K562 (cell line): ENCODE data around the gene RABGAP1L. TPM values are rescaled to one million over a fixed set of nuclear protein-coding genes. Genes with fewer than 3 reads are reported as not detected.

Experiments
- ATAC-seq: fragments of 200-7000 bp; cut with Tn5 transposase; 3 replicates; pipeline ENCODE4 v1.9.1; 2020; ENCODE audit warnings: moderate library complexity
- BruUV-seq: library from RNA; stranded (reverse); fragments of 400-500 nt; replicated peaks from 2 replicates; lab custom pipeline; 2021; lab: Mats Ljungman, UMichigan
- CTCF ChIA-PET: fragments of 300-600 bp; formaldehyde crosslinking; extraction: SDS; loops from one replicate; lab custom pipeline; 2021; ENCODE audit warnings: low intra/inter-chr PET ratio; lab: Yijun Ruan, JAX
- POLR2A ChIA-PET: fragments of 300-600, 350-650 bp; sonication (Branson Sonifier 250); formaldehyde crosslinking; extraction: SDS; loops from one replicate; lab custom pipeline; 2021; ENCODE audit warnings: antibody characterized with exemption, inconsistent platforms; lab: Yijun Ruan, JAX
- DNase-seq, 4 experiments: peaks; one replicate each; pipeline versions ENCODE4 v3.0.0 to v3.0.0-alpha.2; 2011 to 2018; ENCODE audit warnings: low spot score in 3 of 4, mixed read lengths in 3 of 4; ENCODE audit errors: extremely low read depth in 1 of 4
- FAIRE-seq: peaks from 2 replicates; lab custom pipeline; 2011; peaks lifted over from hg19 to GRCh38; lab: Jason Lieb, UNC
- H2AFZ ChIP-seq: 2 replicates; pipeline ENCODE4 v1.6.0; 2011; ENCODE audit warnings: low read depth, low read length, control low read depth, inconsistent platforms
- H3K27ac ChIP-seq: fragments of 200-600 bp; 3 replicates; pipeline ENCODE4 v1.8.0; 2011; ENCODE audit warnings: low read depth, mild to moderate bottlenecking, control low read depth, inconsistent platforms, low read length, moderate library complexity, mixed read lengths; ENCODE audit errors: extremely low read depth
- H3K27me3 ChIP-seq, 2 experiments: fragments of 300-600 bp in 1 of 2; 2 replicates in 1 of 2; 3 replicates in 1 of 2; pipeline versions ENCODE4 v1.6.0 to v1.8.0; 2011; ENCODE audit warnings: inconsistent platforms in 2 of 2, low read length in 2 of 2, mild to moderate bottlenecking in 1 of 2, mixed read lengths in 1 of 2, moderate library complexity in 1 of 2; ENCODE audit not compliant: control insufficient read depth in 2 of 2, insufficient read depth in 2 of 2
- H3K36me3 ChIP-seq: fragments of 300-600 bp; 3 replicates; pipeline ENCODE4 v1.8.0; 2011; ENCODE audit warnings: mild to moderate bottlenecking, low read length, inconsistent platforms; ENCODE audit not compliant: control insufficient read depth, insufficient read depth
- H3K4me1 ChIP-seq, 2 experiments: fragments of 200-600 bp in 1 of 2; replicated peaks in 1 of 2; 2 replicates in 1 of 2; 3 replicates in 1 of 2; pipeline versions ENCODE4 v1.5.1 to v1.8.0; 2011; ENCODE audit warnings: inconsistent platforms in 2 of 2, low read length in 2 of 2, mild to moderate bottlenecking in 1 of 2, mixed read lengths in 1 of 2, moderate library complexity in 1 of 2; ENCODE audit not compliant: control insufficient read depth in 2 of 2, insufficient read depth in 2 of 2
- H3K4me2 ChIP-seq: 2 replicates; pipeline ENCODE4 v1.6.1; 2011; ENCODE audit warnings: low read length, control low read depth, inconsistent platforms, mixed read lengths; ENCODE audit not compliant: insufficient read depth
- H3K4me3 ChIP-seq: fragments of 200-600 bp; sonication (generic), shearing (Covaris generic); 2 replicates; pipeline ENCODE4 v1.5.1; 2016; ENCODE audit warnings: control low read depth, inconsistent platforms
- H3K79me2 ChIP-seq: fragments of 200-600 bp; 3 replicates; pipeline ENCODE4 v1.8.0; 2011; ENCODE audit warnings: low read length, inconsistent platforms; ENCODE audit not compliant: control insufficient read depth, insufficient read depth
- H3K9ac ChIP-seq, 2 experiments: 2 replicates each; pipeline versions ENCODE4 v1.6.0 to v1.6.1; 2011; ENCODE audit warnings: low read depth in 2 of 2, low read length in 2 of 2, control low read depth in 1 of 2, inconsistent platforms in 1 of 2, mild to moderate bottlenecking in 1 of 2, mixed read lengths in 1 of 2; ENCODE audit not compliant: insufficient read depth in 1 of 2
- H3K9me1 ChIP-seq: one replicate; pipeline ENCODE4 v1.6.0; 2011; ENCODE audit warnings: inconsistent platforms, mild to moderate bottlenecking, low read length, moderate library complexity; ENCODE audit not compliant: control insufficient read depth, insufficient read depth
- H3K9me3 ChIP-seq: replicated peaks from 2 replicates; pipeline ENCODE4 v1.5.1; 2011; ENCODE audit warnings: low read depth, low read length, inconsistent platforms; ENCODE audit not compliant: control insufficient read depth, insufficient read depth
- H4K20me1 ChIP-seq: replicated peaks from 2 replicates; pipeline ENCODE4 v1.6.1; 2011; ENCODE audit warnings: low read length, inconsistent platforms, mixed read lengths; ENCODE audit not compliant: control insufficient read depth, insufficient read depth
- NR2C2 ChIP-seq, 2 experiments: fragments of 200-800 bp in 1 of 2; sonication (Bioruptor generic) in 1 of 2; sonication (generic) in 1 of 2; formaldehyde crosslinking in 1 of 2; IDR thresholded peaks; 2 replicates each; pipeline versions ENCODE4 v1.6.1 to v1.8.0; 2016 to 2022; ENCODE audit warnings: mild to moderate bottlenecking in 1 of 2, missing compliant biosample characterization in 1 of 2, missing genetic modification characterization in 1 of 2, missing genetic modification reagents in 1 of 2
- RBM14 ChIP-seq: fragments of 200-400 bp; formaldehyde crosslinking; IDR thresholded peaks from 2 replicates; pipeline ENCODE4 v1.6.1; 2018; ENCODE audit warnings: low read depth, mild to moderate bottlenecking, low read length, moderate library complexity, borderline replicate concordance; ENCODE audit not compliant: insufficient read depth
- WGBS: fragments of 100-300 bp; shearing (Covaris generic); methylation state at CpG from one replicate; pipeline ENCODE4 v1.1.6; 2016; ENCODE audit warnings: low coverage, mixed read lengths; ENCODE audit not compliant: insufficient coverage; ENCODE audit errors: missing lambda C conversion rate; 5-methylcytosine and 5-hydroxymethylcytosine counted together
- in situ Hi-C: fragments of 300-500 bp; cut with MboI; formaldehyde crosslinking; loops from 4 replicates; pipeline ENCODE4 v1.15.0; 2018; ENCODE audit warnings: inconsistent platforms, mixed read lengths
- intact Hi-C: fragments of 100-400 bp; cut with micrococcal nuclease; formaldehyde crosslinking; loops from 2 replicates; pipeline ENCODE4 v1.14.2; 2022
- polyA plus RNA-seq, 8 experiments: library from polyadenylated mRNA; depleted of rRNA in 4 of 8; stranded (reverse) in 5 of 8; unstranded in 3 of 8; fragments of >200 nt; fragmentation: Nextera tagmentation in 2 of 8; fragmentation: Illumina TruSeq in 1 of 8; extraction: Ambion mirVana in 2 of 8; extraction: Trizol in 1 of 8; gene quantifications; 2 replicates each; pipeline versions ENCODE4 v1.2.1 to v1.2.3, GENCODE V29; 2011 to 2014; ENCODE audit warnings: inconsistent platforms in 1 of 8, missing spikeins in 1 of 8
- total RNA-seq, 7 experiments: library from RNA; depleted of rRNA in 6 of 7; stranded (reverse); fragments of >200 nt in 6 of 7; fragmentation: Illumina TruSeq in 2 of 7; extraction: Trizol in 2 of 7; gene quantifications; 2 replicates each; pipeline versions ENCODE4 v1.2.1 to v1.2.3, GENCODE V29; 2011 to 2021; ENCODE audit warnings: low replicate concordance in 1 of 7
- TF ChIP-seq, protein P1 (sequence below): sonication (generic); formaldehyde crosslinking; IDR thresholded peaks from 2 replicates; pipeline ENCODE4 v1.8.0; 2022; ENCODE audit warnings: mild to moderate bottlenecking, missing genetic modification reagents, borderline replicate concordance
- TF ChIP-seq, protein P2 (sequence below): fragments of 250-450 bp; sonication (Bioruptor Pico); IDR thresholded peaks from 2 replicates; pipeline ENCODE4 v1.4.0; 2020; ENCODE audit warnings: borderline replicate concordance

Gene RABGAP1L
- total and polyA plus RNA-seq, 9 of the 15 experiments (the other 6 are each of a cell fraction or from before 2014, with no cell fraction given), result 16.5 to 44.9 (median 26.7) TPM

DNA sequence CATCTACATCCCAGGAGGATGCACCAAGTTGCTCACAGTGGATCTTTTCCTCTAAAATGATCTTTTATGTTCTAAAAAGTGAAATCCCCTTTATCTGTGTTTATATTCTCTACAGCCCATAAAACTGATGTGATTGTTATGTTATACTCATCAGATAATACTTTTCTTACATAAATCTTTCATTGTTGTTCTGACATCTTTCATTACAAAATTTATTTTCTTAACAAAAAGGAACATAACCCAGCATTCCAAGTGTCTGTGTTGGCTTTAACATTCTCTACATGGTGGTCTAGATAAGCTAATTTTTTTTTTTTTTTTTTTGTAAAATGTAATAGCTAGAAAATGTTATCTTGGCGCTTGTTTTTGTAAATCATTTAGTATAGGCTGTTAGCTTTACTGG lies 832.2 kb downstream of the RABGAP1L start:
- Histone ChIP-seq H3K79me2 (no peaks in the 10 kb centered on the region), H3K27me3 (no peaks in the 10 kb centered on the region), H3K4me1 (peaks cover 0 to 3% of the 10 kb centered on the region in 2 experiments; a peak in 2 of 5 replicates), H3K36me3 (peaks cover 11% of the 10 kb centered on the region; the same call in 1 of the 3 replicates), H3K9ac (no peak overlapping the region), H4K20me1 (no peaks in the 10 kb centered on the region), H3K9me3 (no peaks in the 10 kb centered on the region), H3K9me1 (no peaks in the 10 kb centered on the region), H3K4me3 (no peak overlapping the region), H3K27ac (no peak overlapping the region), H3K4me2 (no peak overlapping the region), H2AFZ (no peak overlapping the region)
- no peak for FAIRE-seq
- WGBS, result 38% methylated on average over 1 of the region's 1 CpG
- ChIA-PET POLR2A (interaction anchor here (0.6 to 3.5 kb wide), 3 partner anchors 8 to 20 kb away, joined by 3 to 22 read pairs (median 4); partner anchors contain the start of gene CACYBP), CTCF (no interaction called here)
- BruUV-seq, result no TSS peak
- no peak for ATAC-seq
- intact Hi-C loops, result no loop called here
- in situ Hi-C loops, result loop anchor here (25.0 kb wide), 1 partner anchor 729 kb away; no protein-coding TSS in a partner anchor
- no peak for DNase-seq
- no peak for TF ChIP-seq RBM14

DNA sequence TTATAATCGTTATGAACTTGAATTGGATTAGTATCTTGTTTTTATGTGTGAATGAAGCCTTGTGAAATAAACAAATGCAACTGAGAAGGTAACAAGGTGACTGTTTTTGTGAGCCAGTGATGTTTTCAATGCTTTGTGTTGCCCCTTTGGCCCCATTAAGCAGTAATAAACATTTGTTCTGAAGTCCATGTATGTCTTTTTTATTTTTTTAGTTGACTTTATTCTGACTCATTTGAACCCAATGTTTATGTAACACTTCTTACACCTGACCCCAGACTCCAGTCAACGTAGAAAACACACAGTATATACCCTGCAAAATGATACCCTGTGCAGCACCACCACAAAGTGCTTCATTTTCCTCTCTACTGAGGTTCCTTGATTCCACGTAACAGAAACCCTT lies 835.8 kb downstream of the RABGAP1L start:
- H3K9ac ChIP-seq, result no peak overlapping the region
- H3K27ac ChIP-seq, result no peak overlapping the region
- DNase-seq, result no peak
- POLR2A ChIA-PET, result no interaction called here
- H4K20me1 ChIP-seq, result no peaks in the 10 kb centered on the region
- TF ChIP-seq NR2C2 (CRISPR knock-in tag; IDR thresholded peaks at IDR 0.05) (no peak), NR2C2 (tag; IDR thresholded peaks at IDR 0.05) (no peak)
- TF ChIP-seq, protein P1, sequence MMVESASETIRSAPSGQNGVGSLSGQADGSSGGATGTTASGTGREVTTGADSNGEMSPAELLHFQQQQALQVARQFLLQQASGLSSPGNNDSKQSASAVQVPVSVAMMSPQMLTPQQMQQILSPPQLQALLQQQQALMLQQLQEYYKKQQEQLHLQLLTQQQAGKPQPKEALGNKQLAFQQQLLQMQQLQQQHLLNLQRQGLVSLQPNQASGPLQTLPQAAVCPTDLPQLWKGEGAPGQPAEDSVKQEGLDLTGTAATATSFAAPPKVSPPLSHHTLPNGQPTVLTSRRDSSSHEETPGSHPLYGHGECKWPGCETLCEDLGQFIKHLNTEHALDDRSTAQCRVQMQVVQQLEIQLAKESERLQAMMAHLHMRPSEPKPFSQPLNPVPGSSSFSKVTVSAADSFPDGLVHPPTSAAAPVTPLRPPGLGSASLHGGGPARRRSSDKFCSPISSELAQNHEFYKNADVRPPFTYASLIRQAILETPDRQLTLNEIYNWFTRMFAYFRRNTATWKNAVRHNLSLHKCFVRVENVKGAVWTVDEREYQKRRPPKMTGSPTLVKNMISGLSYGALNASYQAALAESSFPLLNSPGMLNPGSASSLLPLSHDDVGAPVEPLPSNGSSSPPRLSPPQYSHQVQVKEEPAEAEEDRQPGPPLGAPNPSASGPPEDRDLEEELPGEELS, result 0 out of 2 replicates have a peak, but pooled peaks have one; percentile 24
- TF ChIP-seq, protein P2, sequence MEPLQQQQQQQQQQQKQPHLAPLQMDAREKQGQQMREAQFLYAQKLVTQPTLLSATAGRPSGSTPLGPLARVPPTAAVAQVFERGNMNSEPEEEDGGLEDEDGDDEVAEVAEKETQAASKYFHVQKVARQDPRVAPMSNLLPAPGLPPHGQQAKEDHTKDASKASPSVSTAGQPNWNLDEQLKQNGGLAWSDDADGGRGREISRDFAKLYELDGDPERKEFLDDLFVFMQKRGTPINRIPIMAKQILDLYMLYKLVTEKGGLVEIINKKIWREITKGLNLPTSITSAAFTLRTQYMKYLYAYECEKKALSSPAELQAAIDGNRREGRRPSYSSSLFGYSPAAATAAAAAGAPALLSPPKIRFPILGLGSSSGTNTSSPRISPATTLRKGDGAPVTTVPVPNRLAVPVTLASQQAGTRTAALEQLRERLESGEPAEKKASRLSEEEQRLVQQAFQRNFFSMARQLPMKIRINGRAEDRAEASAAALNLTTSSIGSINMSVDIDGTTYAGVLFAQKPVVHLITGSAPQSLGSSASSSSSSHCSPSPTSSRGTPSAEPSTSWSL (CRISPR knock-in tag), result no peak
- BruUV-seq, result no TSS peak
- no peak for FAIRE-seq
- no peak overlapping the region for H3K4me3 ChIP-seq
- 61% methylated on average over 3 of the region's 3 CpGs for WGBS
- no peaks in the 10 kb centered on the region for H3K9me3 ChIP-seq
- ATAC-seq, result no peak
- no peaks in the 10 kb centered on the region for H3K9me1 ChIP-seq
- H3K79me2 ChIP-seq, result peaks cover 27% of the 10 kb centered on the region
- intact Hi-C loops (loop anchor here (5.0 kb wide), 1 partner anchor 733 kb away; no protein-coding TSS in a partner anchor), in situ Hi-C loops (loop anchor here (5.0 to 25.0 kb wide), 2 partner anchors 228 to 733 kb away; no protein-coding TSS in a partner anchor)
- peaks cover 18% of the 10 kb centered on the region for H3K36me3 ChIP-seq
- no peak overlapping the region for H2AFZ ChIP-seq
- no peak overlapping the region for H3K4me2 ChIP-seq
- peaks cover 8 to 23% of the 10 kb centered on the region in 2 experiments; a peak in 3 of 5 replicates for H3K4me1 ChIP-seq
- CTCF ChIA-PET, result interaction anchor here (2.3 kb wide), 1 partner anchor 225 kb away, joined by 13 read pairs; no protein-coding TSS in a partner anchor
- no peaks in the 10 kb centered on the region for H3K27me3 ChIP-seq
